Measurements from ENCODE around the gene CRYBG1. TPM values are rescaled to one million over a fixed set of nuclear protein-coding genes. Genes with fewer than 3 reads are reported as not detected.

CRYBG1 gene
- total RNA-seq, 1 experiment from 2014 or later, result 5.7 TPM

- H3K4me1 ChIP-seq (ENCODE audit: insufficient read depth, low read length), result no peaks in the 10 kb centered on the region
- no peaks in the 10 kb centered on the region for H3K23me2 ChIP-seq (ENCODE audit: insufficient read length, low read depth, low read length, poor library complexity, severe bottlenecking)
- no peak overlapping the region for H4K5ac ChIP-seq (ENCODE audit: insufficient read length, low read depth, low read length)
- H2AFZ ChIP-seq (ENCODE audit: low read length), result no peak overlapping the region
- no peak overlapping the region for H3K4me3 Mint-ChIP-seq
- H3K9me3 Mint-ChIP-seq, result no peaks in the 10 kb centered on the region
- no peak overlapping the region for H2BK15ac ChIP-seq (ENCODE audit: low read depth, low read length)
- H2BK12ac ChIP-seq (ENCODE audit: insufficient read length, low read depth, low read length), result no peak overlapping the region
- H3K4me2 ChIP-seq (ENCODE audit: insufficient read depth, insufficient read length, low read length), result no peak overlapping the region
- H4K8ac ChIP-seq (replicated peaks; ENCODE audit: insufficient read length, low read depth, low read length), result no peak overlapping the region
- H2BK20ac ChIP-seq (ENCODE audit: low read depth, low read length, poor library complexity, severe bottlenecking), result no peak overlapping the region
- no peak for DNase-seq
- no peak overlapping the region for H3K14ac ChIP-seq (ENCODE audit: insufficient read depth, low read length)
- no peak overlapping the region for H3T11ph ChIP-seq (ENCODE audit: low read length)
- H3K27me3 Mint-ChIP-seq (ENCODE audit: low read depth), result peaks cover 1% of the 10 kb centered on the region; the same call in 1 of the 2 replicates
- no peaks in the 10 kb centered on the region for H3K79me1 ChIP-seq (ENCODE audit: insufficient read depth, low read depth, low read length, poor library complexity, severe bottlenecking)
- no peaks in the 10 kb centered on the region for H3K9me3 ChIP-seq (ENCODE audit: control insufficient read depth, low read depth, low read length)
- no peak overlapping the region for H3K27ac Mint-ChIP-seq
- no peak overlapping the region for H2AK5ac ChIP-seq (ENCODE audit: insufficient read length, low read length)
- no peaks in the 10 kb centered on the region for H3K79me2 ChIP-seq (ENCODE audit: insufficient read depth, low read length)
- no peak overlapping the region for H3K56ac ChIP-seq (ENCODE audit: insufficient read length, low read depth, low read length)
- no peak for TF ChIP-seq CTCF (conservative IDR thresholded peaks at IDR 0.05)
- H4K20me1 ChIP-seq (ENCODE audit: control insufficient read depth, insufficient read depth, insufficient read length), result no peaks in the 10 kb centered on the region
- no peak overlapping the region for H3K9ac ChIP-seq (ENCODE audit: extremely low read depth, insufficient read length, low read length)
- H3K4me1 Mint-ChIP-seq, result no peaks in the 10 kb centered on the region
- no peak overlapping the region for H3K23ac ChIP-seq (ENCODE audit: insufficient read length, low read depth, low read length)
- H3K4ac ChIP-seq (ENCODE audit: low read depth, low read length), result no peak overlapping the region
- H2BK120ac ChIP-seq (ENCODE audit: low read depth, low read length, poor library complexity, severe bottlenecking), result no peak overlapping the region
- WGBS (ENCODE audit: extremely low coverage, insufficient read length, low lambda C conversion rate), result no CpG with 5 or more reads among the region's 3 CpGs
- no peak overlapping the region for H2BK5ac ChIP-seq (ENCODE audit: insufficient read length, low read length)
- H3K27ac ChIP-seq (ENCODE audit: insufficient read length, low read depth, low read length), result no peak overlapping the region
- no peak overlapping the region for H3K18ac ChIP-seq (ENCODE audit: insufficient read length, low read depth, low read length)
- H4K91ac ChIP-seq (ENCODE audit: insufficient read length, low read depth, low read length), result no peak overlapping the region
- H3K36me3 Mint-ChIP-seq (ENCODE audit: insufficient read depth in 1 of 3, low read depth in 3 of 3), result no peaks in the 10 kb centered on the region
- H3K27me3 ChIP-seq (ENCODE audit: insufficient read depth, low read length), result no peaks in the 10 kb centered on the region; the same call in 1 of the 2 replicates
These were observed 141.4 kb downstream of the CRYBG1 start for GRCh38 chr6:106501960-106502371.
